Pulmonary artery endothelial cell (primary cell): Measurements from ENCODE around the gene RPL3. TPM values are rescaled to one million over a fixed set of nuclear protein-coding genes. Genes with fewer than 3 reads are reported as not detected.
"Not testable (repeated sequence)": the region's sequence is repeated elsewhere in the genome, so short reads cannot be mapped to it uniquely, and the experiment has no call there.

Experiments
- DNase-seq: peaks from one replicate; pipeline ENCODE4 v3.0.0-alpha.2; 2011; ENCODE audit warnings: low read depth, low spot score
- total RNA-seq: library from RNA; depleted of rRNA; stranded (reverse); fragments of >200 nt; gene quantifications from 2 replicates; pipeline ENCODE4 v1.2.3, GENCODE V29; 2014

RPL3 gene
- total RNA-seq, result 3,448 and 4,770 TPM in 2 replicates

DNA sequence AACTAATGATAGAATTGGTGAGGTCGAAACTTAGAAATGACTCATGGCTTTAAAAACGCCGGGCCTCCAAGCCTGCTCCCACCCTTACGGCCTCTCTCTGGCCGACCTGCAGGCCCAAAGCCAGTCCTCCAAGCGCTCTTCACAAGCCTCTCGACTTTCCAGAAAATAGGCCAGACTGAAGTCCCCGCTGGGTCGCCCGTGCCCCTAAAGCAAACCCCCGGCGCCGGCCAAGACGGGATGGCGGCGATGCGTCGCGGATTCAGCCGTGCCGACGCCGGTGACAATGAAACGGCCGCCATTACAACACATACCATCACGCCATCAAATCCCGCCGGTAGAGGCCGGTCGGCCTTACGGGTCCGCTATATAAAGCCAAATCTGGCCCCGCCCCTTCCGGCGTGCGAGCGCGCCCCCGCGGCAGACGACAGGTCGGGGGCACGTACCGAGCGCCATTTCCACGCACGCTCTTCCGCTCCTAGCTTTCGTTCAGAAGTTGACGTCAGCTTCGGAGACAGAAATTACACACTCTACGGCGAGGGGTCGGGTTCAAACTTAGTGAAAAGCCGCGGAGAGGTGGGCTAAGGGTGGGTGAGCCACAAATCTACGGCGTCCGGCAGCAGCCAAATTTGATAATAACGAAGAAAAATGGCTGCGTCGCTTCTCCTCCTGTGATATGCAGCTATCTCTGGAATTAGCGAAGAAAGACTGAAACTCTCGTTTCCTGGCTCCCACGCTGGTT lies at the start of gene RPL3:
Gene RPL3 (minus strand): TSS at position 340 of the 739 bp plus-strand sequence. CDS start 26 bp downstream, at position 314.
- peak; percentile 98 for DNase-seq

DNA sequence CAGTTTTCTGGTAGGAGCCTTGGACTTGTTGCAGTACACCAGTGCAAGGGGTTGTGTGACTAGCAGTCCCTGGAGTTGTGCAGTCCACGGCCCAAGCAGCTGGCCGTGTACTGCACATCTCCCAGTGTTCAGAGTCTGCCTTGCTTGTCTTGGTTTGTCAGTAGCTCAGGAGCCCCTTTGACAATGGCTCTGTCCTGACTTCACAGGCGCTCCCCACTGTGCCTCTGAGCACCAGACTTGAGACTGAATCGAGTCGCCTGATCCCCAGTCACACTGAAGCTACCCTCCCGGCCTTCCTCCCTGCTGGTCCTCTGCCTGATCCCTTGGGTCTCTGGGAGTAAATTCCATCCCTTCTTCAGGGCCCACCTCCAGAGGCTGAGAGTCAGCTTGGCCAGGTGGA lies 49.8 kb upstream of the RPL3 start:
- DNase-seq, result no peak

DNA sequence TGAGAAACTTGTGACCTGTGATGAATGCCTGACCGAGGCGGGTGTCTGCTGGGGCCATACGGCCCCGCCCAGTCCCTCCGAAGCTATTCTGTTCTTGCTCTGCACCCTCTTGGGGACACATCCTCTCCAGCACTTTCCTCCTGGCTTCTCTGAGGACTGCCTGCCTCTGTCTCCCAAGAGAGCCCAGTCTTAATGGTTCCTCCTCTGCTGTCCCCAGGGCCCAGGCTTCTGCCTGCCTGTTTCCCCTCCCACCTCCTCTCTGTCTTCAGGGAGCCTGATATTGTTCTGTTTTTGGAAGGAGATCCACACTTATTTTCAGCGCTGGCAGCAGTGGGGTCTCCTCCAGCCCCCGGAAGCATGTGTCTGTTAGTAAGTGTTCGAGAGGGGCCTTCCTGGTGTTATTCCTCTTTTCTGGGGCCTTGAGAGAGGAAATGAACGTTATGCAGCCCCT lies 49.1 kb upstream of the RPL3 start:
- no peak for DNase-seq

DNA sequence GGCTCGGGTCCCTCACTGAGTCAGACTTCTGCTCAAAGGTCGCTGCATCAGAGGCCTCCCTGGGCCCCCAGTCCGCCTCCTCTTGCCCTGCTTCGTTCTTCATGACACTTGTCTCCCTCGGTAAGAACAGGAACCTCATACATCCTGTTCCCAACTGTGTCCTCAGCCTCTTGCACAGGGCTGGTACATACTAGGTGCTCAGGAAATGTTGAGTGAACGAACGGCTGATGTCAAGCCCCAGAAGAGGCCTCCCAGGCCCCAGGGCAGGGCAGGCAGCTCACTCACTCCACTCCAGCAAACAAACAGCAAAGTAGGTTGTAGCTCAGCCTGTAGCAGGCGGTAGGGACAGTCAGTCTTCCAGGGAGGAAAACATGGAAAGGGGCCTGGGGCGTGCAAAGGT lies 47.6 kb upstream of the RPL3 start:
- no peak for DNase-seq

DNA sequence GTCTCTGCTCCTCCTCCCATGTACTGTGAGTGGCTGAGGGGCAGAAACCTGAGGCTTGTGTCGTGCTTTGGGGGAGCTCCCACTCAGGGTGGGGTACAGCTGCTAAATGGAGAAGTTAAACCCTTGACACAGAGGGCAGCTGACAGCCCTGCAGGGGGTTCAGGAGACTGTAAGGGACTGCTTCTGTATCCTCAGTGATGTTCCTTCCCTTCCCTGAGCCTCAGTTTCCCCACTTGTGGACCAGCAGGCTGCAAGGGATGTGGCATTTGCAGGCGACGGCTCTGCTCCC lies 46.0 kb upstream of the RPL3 start:
- DNase-seq, result no peak

DNA sequence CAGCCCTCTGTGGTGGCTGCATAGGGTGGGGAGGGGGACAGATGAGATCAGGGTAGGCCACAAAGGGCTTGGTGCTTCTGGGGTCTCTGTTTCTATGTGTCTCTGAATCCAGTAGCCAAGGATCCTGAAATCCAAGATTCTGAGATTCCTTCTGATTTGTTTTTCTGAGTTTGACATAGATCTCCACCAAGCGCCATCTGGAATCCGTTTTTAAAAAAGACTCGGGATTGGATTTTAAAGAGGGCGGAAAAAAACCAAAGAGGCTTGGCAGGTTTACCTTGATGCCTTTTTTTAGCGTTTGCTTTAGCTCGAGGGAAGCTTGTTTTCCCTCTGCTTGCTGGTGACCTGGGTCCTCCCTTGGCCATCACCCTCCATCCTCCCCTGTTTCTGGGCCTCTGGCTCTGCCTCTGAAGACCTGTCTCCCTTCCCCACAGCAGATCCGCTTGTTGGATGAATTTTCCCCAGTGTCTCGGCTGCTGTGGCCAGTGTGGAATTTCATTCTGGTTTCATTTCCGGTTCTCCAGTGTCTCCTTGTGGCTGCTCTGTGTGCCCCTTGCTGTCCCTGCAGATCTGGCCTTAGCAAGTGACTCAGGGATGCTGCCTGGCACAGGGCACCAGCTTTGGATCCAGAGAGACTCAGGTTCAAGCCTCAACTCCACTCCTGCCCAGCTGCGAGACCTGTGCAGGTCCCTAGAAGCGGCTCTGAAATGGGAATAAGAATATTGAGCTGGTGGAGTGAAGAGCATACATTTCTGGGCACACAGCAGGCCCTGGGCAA lies 45.5 kb upstream of the RPL3 start:
- no peak for DNase-seq

DNA sequence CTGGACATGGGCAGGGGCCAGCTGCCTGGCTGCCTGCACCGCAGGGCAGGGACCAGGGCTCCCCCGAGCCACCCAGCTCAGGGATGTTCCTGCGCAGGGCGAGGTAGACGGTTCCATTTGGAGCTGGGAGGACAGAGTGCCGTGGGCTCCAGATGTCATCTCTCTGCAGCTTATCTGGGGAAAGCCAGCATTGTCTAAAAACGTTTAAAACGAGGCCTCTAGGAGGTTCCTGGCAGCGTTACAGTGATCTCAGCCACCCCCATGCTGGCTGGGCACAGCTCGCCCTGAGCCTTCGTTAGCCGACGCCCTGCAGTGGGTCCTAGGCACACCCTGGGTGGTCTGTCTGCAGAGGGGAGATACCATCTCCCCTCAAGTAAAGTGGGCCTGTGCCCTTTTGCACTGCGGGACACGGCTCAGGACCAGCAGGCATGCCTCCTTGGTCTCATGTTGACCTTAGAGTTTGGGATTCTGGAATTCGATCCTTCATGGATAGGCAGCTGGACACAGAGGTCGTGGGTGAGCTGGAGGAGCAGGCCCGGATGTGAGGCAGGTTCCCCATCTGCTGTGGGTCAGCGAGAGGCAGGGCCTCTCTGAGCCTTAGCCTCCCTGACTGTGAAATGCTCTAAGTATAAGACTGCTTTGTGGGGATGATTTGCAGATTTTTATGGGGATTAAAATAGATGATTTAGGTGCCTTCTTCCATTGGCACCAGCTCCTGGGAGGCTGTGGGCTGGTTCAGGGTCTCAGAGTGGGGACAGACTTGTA lies 44.5 kb upstream of the RPL3 start:
- DNase-seq, result no peak

DNA sequence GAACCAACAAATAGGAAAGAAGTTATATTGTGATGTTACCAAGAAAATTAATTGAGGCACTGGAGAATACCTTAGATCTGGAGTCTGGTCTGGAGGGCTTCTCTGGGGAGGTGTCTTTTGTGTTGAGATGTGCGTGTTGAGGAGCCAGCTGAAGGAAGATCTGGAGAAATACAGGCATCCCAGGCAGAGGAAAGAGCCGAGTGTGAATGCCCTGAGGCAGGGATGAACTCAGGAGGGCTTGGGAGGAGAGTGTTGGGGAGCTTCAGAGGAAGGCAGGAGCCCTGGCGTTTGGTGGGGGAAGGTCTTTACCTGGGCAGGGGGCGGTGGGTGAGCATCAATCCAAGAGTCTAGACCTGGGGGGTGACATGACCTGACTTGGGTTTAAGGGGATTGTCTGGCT lies 43.5 kb upstream of the RPL3 start:
- no peak for DNase-seq

DNA sequence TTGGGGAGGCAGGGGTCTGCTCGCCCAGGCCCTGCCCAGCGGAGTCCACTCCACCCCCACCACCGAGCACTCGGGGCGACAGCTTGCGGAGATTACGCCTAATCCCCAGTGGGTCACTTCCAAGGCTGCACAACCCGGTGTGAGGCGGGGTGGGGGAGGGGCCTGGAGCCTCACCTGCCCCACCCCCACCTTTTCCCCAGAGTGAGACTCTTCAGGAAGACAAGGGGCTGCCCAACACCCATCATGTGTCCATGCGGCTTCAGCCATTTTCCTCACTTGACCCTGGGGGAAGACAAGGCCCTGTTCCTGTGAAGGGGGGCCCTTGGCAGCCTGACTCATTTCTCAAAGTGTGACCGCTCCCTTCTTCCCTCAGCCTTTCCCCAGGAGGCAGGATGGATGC lies 42.8 kb upstream of the RPL3 start:
- no peak for DNase-seq

DNA sequence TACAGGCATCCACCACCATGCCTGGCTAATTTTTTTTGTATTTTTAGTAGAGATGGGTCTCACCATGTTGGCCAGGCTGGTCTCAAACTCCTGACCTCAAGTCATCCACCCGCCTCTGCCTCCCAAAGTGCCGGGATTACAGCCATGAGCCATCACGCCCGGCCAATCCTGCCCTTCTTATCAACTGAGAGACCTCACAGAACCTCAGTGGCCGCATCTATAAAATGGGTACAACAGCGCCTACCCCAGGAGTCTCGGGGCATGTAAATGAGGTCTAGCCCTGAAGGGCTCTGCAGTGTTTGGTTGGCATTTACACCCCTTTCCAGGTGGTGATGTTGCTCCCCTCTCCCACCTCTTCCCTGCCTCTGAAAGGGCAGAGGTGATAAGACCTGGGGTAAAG lies 42.1 kb upstream of the RPL3 start:
- DNase-seq, result no peak

DNA sequence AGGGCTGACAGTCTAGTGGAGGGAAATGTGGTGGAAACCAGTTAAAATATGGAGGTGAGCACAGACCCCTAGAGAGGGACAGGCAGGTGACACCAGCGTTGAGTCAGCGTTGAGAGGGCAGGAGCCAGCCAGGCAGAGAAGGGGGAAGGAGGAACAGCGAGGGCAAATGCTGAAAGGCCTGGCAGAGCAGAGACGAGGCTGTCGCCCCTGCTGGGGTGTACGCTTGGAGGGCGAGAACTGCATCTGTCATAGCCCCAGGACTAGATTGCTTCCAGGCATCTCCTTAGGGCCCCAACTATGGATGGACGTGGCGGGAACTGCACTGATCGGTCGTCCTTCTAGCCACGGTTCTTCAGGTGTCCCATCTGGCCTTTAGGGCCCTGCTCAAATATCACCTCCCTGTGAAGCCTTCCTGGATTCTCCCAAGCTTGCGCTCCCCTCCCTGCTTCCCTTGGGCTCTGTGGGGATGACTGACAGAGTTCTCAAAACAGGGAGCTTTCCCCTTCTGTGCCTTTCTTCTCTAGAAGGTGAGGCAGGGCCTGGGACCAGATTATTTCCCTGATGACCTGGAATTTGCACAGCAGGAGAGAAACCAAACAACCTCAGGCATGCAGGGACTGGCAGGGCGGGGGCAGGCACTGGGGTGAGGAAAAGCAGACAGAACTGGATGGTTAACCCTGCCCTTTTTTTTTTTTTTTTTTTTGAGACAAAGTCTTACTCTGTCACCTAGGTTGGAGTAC lies 41.4 kb upstream of the RPL3 start:
- DNase-seq, result no peak

DNA sequence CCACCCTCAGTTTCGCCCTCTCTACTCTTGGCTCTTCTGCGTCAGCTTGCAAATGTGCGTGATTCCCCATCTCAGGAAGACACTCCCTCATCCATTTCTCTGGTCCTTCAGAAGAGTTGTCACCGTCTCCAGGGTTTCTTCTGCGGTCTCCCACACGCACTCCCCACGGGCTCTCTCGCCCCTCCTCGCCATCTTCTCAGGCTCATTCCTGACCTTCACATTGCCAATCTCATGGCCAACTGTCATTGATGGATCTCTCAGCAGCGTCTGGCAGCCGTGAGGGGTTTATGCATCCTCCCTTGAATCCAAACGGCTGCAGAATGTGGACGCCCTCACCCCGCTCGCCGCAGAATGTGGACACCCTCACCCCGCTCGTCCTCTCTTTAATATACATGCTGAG lies 40.8 kb upstream of the RPL3 start:
- DNase-seq, result no peak

DNA sequence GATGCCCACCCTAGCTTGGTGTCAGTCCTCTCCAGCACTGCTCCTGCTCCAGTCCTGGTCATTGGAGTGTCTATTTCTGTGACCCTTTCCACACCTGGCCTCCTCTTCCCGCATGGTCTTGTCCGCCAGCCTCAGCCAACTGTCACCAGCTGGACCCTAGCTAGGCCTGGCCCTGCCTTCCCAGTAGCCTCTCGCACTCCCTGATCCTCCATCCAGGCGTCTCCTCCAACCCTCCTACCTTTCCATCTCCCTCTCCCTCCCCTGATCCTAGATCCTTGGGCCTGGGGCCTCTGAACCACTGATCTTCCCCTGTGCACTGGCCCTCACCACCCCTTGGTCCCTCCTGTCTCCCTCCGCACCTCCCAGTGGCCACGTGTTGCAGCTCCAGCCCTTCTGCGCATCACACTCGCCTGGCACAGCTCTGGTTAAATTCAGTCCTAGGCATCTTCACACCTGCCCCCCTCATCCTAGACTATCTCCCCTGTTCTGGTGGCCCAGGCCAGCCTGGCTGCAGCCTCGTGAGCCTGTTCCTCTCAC lies 40.3 kb upstream of the RPL3 start:
- DNase-seq, result no peak

DNA sequence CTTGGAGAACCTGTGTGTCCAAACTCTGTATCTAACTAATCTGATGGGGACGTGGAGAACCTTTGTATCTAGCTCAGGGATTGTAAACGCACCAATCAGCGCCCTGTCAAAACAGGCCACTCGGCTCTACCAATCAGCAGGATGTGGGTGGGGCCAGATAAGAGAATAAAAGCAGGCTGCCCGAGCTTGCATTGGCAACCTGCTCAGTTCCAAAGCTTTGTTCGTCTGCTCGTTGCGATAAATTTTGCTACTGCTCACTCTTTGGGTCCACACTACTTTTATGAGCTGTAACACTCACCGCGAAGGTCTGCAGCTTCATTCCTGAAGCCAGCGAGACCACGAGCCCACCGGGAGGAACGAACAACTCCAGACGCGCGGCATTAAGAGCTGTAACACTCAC lies 38.8 kb upstream of the RPL3 start:
- not testable (repeated sequence) for DNase-seq

DNA sequence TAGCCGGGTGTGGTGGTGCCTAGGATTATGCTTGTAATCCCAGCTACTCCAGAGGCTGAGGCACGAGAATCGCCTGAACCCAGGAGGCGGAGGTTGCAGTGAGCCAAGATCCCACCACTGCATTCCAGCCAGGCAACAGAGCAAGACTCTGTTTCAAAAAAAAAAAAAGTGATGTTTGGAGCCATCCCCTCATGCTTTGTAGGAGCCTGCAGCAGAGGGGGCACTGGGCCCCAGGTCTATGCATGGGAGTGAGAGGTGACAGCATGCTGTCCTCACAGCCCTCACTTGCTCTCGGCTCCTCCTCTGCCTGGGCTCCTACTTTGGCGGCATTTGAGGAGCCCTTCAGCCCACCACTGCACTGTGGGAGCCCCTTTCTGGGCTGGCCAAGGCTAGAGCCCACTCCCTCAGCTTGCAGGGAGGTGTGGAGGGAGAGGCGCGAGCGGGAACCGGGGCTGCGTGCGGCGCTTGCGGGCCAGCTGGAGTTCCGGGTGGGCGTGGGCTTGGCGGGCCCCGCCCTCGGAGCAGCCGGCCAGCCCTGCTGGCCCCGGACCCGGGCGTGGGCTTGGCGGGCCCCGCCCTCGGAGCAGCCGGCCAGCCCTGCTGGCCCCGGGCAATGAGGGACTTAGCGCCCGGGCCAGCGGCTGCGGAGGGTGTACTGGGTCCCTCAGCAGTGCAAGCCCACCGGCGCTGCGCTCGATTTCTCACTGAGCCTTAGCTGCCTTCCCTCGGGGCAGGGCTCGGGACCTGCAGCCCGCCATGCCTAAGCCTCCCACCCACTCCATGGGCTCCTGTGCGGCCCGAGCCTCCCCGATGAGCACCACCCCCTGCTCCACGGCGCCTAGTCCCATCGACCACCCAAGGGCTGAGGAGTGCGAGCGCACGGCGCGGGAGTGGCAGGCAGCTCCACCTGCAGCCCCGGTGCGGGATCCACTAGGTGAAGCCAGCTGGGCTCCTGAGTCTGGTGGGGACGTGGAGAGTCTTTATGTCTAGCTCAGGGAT lies 38.0 kb upstream of the RPL3 start:
- DNase-seq, result not testable (repeated sequence)

DNA sequence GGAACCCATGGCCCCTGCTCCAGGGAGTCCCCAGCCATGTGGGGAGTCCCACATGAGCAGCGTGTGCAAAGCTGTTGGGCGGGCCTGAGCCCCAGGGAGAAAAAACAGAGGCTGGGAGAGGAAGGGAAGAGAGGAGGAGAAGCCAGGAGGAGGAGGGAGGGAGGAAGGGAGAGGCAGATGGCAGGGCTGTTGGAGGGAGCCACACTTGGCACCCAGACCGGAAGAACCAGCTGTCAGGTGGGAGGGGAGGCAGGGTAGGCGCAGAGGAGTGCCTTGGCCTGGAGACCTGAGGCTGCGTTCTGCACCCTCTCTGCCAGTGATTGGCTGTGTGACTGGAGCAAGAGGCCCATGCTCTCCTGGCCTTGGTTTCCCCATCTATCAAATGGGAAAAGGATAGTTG lies 37.0 kb upstream of the RPL3 start:
- DNase-seq, result no peak

DNA sequence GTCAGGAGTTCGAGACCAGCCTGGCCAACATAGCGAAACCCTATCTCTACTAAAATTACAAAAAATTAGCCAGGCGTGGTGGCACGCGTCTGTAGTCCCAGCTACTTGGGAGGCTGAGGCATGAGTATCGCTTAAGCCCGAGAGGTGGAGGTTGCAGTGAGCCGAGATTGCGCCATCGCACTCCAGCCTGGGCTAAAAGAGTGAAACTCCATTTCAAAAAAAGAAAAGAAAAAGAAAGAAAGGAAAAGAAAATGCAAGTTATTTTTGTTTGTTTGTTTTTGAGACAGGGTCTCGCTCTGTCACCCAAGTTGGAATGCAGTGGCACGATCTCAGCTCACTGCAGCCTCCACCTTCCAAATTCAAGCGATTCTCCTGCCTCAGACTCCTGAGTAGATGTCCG lies 36.4 kb upstream of the RPL3 start:
- not testable (repeated sequence) for DNase-seq

DNA sequence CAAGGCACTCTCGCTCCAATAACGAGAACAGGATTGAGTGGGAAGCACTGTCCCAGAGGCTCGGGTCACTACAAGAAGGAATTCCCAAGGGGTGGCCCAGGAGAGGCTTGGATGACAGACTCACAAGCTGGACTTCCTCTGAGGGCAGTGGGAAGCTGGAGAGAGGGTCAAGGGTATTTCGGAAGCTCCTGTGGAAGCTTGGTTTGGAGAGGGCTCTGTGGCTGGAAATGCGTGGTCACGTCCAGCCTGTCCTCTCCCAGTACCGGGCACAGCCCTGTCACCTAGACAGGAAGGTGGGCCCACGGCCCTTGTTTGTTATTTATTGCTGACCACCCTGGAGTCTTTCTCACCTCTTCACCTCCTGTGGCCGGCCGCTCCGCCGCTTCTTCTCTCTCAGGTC lies 35.7 kb upstream of the RPL3 start:
- DNase-seq, result no peak

DNA sequence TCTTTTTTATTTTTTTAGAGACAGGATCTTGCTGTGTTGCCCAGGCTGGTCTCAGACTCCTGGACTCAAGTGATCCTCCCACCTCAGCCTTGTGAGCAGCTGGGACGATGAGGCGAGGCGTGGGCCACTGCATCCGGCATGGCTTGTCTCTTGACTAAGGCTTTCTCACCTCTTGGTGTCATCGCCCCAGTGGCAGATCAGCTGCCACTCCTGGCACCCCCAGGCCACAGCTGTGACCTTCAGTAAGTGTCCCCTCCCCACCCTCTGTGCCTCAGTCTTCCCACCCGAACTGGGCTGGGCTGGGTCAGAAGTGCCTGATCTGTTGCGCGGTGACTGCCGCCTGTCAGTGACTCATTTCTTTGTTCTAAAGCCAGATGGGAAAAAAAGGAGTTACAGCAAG lies 33.9 kb upstream of the RPL3 start:
- no peak for DNase-seq

DNA sequence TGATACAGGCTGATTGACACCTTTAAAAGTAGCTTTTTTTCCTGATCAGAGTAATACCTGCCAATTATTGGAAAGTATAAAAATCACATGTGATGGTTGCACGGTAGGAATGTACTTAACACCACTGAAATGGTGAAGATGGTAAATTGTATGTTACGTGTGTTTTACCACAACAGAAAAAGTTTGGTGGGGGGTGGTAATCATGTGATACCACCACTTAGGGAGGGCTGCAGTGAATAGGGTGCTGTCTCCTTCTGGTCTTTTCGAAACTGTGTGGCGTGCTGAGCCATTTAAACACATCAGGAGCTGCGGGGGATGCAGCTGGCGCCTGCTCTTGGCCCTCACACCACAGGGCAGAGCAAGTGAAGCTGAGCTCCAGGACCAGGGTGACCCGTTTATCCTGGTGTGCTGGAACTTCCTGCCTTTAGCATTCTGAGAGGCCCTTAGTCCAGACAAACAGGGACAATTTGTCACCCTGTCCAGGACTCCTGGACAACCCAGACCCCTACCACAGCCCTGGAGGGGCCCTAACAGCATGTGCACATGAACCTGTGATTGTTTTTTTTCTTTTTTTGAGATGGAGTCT lies 33.0 kb upstream of the RPL3 start:
- DNase-seq, result no peak
